Germinal center (tissue), 1 donor: ENCODE measurements around the gene SAP130.
"Not testable (repeated sequence)": the region's sequence is repeated elsewhere in the genome, so short reads cannot be mapped to it uniquely, and the experiment has no call there.

ENCODE experiments used
- DNase-seq: peaks from one replicate; pipeline ENCODE4 v3.0.0; 2012; ENCODE audit warnings: mixed read lengths, low spot score

Gene SAP130

GRCh38 chr2:127953128-127953718 is 74.6 kb downstream of the SAP130 start:
- DNase-seq = no peak

DNA sequence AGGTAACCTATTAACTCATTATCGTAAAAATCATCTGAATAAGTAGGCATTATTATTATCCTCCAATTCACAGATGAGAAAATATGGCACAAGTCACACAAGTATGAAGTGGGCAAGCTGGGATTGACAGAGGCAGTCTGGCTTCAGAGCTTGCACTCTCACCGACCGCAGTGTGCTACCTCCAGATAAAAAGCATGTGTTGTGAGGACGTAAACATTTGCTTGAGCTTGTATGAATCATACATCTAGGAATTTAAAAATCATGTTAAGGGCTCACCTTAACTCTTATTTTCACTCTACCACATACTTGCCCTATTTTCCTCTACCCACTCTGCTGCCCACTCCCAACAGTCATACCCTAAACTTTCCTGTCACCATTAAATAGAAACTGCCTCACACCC is 76.8 kb downstream of the SAP130 start:
- DNase-seq = no peak

DNA sequence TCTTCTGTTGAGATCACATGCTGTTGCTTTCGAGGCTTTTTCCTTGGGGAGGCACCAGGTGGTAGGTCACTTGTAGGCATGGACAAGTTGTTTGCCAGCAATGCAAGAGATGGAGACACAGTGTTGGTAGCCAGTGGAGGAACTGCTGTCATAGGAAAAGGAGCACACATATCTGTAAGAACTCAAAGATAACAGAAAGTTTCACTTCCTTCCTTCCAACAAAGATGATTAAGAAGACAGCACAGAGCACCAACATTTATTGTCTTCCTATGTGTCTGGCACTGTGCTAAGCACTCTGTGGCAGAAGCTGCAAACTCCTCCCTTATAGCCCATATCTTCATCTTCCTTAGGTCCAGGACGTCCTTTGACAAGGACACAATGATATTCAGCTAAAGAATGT is 77.6 kb downstream of the SAP130 start:
- no peak for DNase-seq

DNA sequence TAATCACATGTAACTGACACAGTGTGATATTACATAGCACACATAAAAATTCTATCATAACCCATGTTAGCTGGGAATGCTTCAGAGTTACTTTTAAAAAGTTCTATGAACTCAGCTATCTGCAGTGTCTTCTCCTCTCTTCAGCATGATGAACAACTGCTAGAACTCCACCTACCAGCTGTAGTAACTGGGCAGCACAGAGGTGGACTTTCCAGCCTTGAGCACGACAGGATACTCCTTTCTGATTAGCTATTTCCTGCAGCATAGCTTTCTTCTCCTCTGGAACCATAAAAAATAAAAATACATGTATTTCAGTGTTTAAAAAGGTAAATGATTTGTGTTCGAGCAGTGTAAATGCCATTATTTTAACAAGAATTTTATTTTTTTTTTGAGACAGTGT is 82.6 kb downstream of the SAP130 start:
- no peak for DNase-seq

DNA sequence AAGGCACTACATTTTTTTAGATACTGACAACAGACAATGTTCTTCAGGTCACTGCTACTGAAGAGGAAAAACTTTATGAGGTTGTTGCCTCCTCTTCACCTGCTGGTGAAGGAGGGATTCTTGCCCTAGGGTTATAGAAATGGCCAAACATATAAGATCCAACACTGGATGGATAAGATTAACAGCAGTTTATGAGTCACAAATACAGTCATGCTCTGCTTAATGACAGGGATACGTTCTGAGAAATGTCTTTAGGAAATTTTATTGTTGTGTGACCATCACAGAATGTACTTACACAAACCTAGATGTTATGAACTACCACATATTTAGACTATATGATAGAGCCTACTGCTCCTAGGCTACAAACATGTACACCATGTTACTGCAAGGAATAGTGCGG is 84.7 kb downstream of the SAP130 start:
- no peak for DNase-seq

DNA sequence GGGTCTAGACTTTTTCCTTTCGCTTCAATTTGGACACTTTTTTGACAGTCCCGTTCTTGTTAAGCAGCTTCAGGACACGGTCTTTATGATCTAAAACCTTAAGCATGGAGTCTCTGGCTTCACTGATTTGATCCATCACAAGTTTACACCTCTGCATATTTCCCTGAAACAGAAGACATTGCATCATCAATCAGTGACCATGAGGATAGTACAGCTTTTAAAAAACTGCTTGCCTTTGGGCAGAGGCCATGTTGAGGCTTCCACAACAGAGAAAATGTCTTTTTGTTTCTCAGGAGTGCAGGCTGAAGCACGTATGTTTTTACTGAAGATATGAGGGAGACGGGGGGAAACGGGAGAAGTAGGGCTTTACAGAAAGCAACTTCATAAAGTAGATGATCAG is 85.9 kb downstream of the SAP130 start:
- DNase-seq = no peak

GRCh38 chr2:127941461-127941860 is 86.4 kb downstream of the SAP130 start:
- no peak for DNase-seq

GRCh38 chr2:127940641-127941040 is 87.2 kb downstream of the SAP130 start:
- DNase-seq = no peak

DNA sequence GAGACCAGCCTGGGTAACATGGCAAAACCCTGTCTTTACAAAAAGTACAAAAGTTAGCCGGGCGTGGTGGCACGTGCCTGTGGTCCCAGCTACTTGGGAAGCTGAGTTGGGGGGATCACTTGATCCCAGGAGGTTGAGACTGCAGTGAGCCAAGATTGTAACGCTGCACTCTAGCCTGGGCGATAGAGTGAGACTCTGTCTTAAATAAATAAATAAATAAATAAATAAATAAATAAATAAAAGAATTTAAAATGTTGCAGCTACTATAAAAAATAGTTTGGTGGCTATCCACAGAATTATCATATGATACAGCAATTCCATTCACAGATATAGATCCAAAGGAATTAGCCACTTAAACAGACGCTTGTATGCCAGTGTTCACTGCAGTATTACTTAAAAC is 92.5 kb downstream of the SAP130 start:
- no peak for DNase-seq

DNA sequence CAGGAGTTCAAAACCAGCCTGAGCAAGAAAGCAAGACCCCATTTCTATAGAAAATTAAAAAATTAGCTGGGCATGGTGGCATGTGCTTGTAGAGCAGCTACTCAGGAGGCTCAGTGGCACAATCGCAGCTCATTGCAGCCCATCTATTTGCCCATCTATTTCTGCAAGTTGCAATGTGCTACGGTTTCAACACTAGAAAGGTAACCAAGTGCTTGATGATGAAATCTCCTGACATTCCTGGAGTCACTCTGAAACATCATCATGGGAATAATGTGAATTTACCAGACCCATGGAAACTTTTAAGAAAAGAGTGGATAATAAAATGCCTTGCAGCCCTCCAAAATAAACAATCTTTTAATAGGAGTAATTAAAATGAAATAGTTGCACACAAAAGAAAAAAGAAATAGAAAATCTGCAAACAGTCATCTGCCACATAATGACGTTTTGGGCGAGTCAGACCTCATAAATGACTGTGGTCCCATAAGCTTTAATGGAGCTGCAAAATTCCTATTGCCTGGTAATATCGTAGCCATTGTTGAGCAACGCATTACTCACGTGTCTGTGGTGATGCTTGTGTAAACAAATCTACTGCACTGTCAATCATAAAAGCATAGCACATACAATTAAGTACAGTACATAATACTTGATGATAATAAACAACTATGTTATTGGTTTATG is 95.5 kb downstream of the SAP130 start:
- DNase-seq = no peak

- no peak for DNase-seq
Measured at GRCh38 chr2:127929449-127929848, 98.4 kb downstream of the SAP130 start.

- no peak for DNase-seq
Measured at GRCh38 chr2:127927384-127927783, 100.5 kb downstream of the SAP130 start.

- DNase-seq = no peak
Measured at GRCh38 chr2:127917916-127918315, 109.9 kb downstream of the SAP130 start.

- no peak for DNase-seq
Measured at GRCh38 chr2:127913808-127914457, 113.9 kb downstream of the SAP130 start.

GRCh38 chr2:127911737-127912136 is 116.1 kb downstream of the SAP130 start:
- DNase-seq = no peak

DNA sequence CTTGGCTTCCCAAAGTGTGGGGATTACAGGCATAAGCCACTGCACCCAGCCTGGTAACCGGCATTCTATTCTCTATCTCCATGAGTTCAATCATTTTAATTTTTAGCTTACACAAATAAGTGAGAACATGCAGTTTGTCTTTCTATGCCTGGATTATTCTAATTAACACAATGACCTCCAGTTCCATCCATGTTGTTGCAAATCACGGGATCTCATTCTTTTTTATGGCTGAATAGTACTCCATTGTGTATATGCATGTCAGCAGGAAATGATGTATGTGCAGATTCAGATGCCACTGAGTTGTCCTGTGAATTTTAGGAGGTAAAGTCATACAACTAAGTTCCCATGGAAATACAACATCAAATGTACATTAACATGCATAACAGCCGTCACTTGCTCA is 117.4 kb downstream of the SAP130 start:
- DNase-seq = no peak

- DNase-seq = no peak
Measured at GRCh38 chr2:127909019-127909418, 118.8 kb downstream of the SAP130 start.

GRCh38 chr2:127907733-127908400 is 120.0 kb downstream of the SAP130 start:
- not testable (repeated sequence) for DNase-seq

- no peak for DNase-seq
Measured at GRCh38 chr2:127906206-127906926, 121.5 kb downstream of the SAP130 start.

GRCh38 chr2:127901339-127902056 is 126.4 kb downstream of the SAP130 start:
- DNase-seq = no peak

DNA sequence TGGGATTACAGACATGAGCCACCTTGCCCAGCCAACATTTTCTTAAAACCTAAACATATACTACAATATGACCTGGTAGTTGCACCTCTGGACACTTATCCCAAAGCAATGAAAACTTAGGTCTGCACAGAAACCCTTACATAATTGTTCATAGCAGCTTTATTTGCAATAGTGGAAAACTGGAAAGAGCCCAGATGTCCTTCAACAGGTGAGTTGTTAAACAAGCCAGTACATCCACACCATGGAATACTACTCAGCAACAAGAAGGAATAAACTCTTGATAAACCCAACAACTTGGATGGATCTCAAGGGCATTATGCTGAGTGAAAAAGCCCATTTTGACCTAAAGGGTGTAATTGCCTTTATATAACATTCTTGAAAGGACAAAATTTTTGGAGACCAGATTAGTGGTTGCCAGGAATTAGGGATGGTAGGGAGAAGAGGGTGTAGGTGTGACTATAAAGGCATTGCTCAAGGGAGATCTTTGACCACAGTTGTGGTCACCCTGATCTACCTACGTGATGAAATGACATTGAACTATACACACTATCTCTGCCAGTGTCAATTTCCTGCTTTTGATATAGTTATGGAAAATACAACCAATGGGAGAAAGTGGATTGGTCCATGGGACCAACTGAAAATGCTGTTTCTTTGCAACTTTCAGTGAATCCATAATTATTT is 130.2 kb downstream of the SAP130 start:
- no peak for DNase-seq
